ENCODE results near the gene USP53. TPM values are rescaled to one million over a fixed set of nuclear protein-coding genes. Genes with fewer than 3 reads are reported as not detected.

Gene USP53
- total and polyA plus RNA-seq, 2 of the 13 experiments (the other 11 are each of a cell fraction or from before 2014, with no cell fraction given) = 5.3 to 8.1 TPM

DNA sequence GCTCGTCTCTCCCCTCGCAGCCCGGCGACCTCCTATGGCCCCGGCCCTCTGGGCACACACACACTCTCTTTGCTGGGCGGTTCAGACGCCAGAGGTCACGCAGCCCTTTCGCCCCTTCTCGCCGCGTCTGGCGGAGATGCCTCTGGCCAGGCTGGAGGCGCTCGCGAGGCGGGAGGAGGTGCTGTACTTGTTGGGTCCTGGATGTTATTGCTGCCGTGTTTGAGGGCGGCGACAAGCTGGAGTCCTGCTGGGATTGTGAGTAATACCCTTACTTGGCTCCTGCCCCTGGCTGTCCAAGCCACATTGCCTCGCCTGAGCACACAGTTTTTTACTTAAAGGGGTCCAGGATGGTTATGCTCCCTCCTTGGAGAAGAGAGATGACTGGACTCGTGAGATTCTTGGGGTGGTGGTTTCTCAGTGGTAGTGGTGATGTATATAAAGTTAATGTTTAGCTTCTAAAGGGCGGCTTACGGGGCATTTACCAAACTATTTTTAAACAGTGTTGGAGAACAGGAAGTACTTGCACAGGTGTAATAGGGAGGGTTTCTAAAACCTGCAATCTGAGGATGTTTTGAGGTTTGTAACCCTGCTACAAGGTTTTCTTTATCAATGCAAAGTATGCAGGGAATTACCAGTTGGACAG, 572 bp downstream of the USP53 start (continued):
- no peak for TF ChIP-seq TOE1 (CRISPR knock-in tag; IDR thresholded peaks at IDR 0.05)
- TF ChIP-seq, protein P1, sequence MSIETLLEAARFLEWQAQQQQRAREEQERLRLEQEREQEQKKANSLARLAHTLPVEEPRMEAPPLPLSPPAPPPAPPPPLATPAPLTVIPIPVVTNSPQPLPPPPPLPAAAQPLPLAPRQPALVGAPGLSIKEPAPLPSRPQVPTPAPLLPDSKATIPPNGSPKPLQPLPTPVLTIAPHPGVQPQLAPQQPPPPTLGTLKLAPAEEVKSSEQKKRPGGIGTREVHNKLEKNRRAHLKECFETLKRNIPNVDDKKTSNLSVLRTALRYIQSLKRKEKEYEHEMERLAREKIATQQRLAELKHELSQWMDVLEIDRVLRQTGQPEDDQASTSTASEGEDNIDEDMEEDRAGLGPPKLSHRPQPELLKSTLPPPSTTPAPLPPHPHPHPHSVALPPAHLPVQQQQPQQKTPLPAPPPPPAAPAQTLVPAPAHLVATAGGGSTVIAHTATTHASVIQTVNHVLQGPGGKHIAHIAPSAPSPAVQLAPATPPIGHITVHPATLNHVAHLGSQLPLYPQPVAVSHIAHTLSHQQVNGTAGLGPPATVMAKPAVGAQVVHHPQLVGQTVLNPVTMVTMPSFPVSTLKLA (IDR thresholded peaks at IDR 0.05) = no peak
- TF ChIP-seq HDAC1 (CRISPR knock-in tag; IDR thresholded peaks at IDR 0.05) = peak; percentile 78
- TF ChIP-seq ZNF740 (CRISPR knock-in tag; IDR thresholded peaks at IDR 0.05) = 0 out of 2 replicates have a peak, but pooled peaks have one; percentile 9
- TF ChIP-seq ZNF20 (CRISPR knock-in tag; IDR thresholded peaks at IDR 0.05) = no peak
- TF ChIP-seq, protein P2, sequence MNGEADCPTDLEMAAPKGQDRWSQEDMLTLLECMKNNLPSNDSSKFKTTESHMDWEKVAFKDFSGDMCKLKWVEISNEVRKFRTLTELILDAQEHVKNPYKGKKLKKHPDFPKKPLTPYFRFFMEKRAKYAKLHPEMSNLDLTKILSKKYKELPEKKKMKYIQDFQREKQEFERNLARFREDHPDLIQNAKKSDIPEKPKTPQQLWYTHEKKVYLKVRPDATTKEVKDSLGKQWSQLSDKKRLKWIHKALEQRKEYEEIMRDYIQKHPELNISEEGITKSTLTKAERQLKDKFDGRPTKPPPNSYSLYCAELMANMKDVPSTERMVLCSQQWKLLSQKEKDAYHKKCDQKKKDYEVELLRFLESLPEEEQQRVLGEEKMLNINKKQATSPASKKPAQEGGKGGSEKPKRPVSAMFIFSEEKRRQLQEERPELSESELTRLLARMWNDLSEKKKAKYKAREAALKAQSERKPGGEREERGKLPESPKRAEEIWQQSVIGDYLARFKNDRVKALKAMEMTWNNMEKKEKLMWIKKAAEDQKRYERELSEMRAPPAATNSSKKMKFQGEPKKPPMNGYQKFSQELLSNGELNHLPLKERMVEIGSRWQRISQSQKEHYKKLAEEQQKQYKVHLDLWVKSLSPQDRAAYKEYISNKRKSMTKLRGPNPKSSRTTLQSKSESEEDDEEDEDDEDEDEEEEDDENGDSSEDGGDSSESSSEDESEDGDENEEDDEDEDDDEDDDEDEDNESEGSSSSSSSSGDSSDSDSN (CRISPR knock-in tag; IDR thresholded peaks at IDR 0.05) = peak; percentile 95
- no peak for TF ChIP-seq HMG20B (CRISPR knock-in tag; conservative IDR thresholded peaks at IDR 0.05)
- TF ChIP-seq HNRNPH1 (optimal IDR thresholded peaks at IDR 0.05; ENCODE audit: low read depth, low read length) = no peak
- TF ChIP-seq HNF4A (CRISPR knock-in tag; IDR thresholded peaks at IDR 0.05) = no peak
- 0 out of 2 replicates have a peak, but pooled peaks have one; percentile 66 for TF ChIP-seq BORCS8-MEF2B (CRISPR knock-in tag; IDR thresholded peaks at IDR 0.05)
- peak; percentile 22 for TF ChIP-seq ZNF614 (CRISPR knock-in tag; IDR thresholded peaks at IDR 0.05; ENCODE audit: borderline replicate concordance)
- TF ChIP-seq, protein P3, sequence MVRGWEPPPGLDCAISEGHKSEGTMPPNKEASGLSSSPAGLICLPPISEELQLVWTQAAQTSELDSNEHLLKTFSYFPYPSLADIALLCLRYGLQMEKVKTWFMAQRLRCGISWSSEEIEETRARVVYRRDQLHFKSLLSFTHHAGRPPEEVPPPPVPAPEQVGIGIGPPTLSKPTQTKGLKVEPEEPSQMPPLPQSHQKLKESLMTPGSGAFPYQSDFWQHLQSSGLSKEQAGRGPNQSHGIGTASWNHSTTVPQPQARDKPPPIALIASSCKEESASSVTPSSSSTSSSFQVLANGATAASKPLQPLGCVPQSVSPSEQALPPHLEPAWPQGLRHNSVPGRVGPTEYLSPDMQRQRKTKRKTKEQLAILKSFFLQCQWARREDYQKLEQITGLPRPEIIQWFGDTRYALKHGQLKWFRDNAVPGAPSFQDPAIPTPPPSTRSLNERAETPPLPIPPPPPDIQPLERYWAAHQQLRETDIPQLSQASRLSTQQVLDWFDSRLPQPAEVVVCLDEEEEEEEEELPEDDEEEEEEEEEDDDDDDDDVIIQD (CRISPR knock-in tag; IDR thresholded peaks at IDR 0.05; ENCODE audit: low read depth) = no peak
- peak; percentile 17; the same call in 1 of the 2 replicates for TF ChIP-seq RARA (CRISPR knock-in tag; IDR thresholded peaks at IDR 0.05)
- TF ChIP-seq ZNF800 (CRISPR knock-in tag; IDR thresholded peaks at IDR 0.05) = 0 out of 2 replicates have a peak, but pooled peaks have one; percentile 8
- TF ChIP-seq ZNF891 (CRISPR knock-in tag; IDR thresholded peaks at IDR 0.05) = no peak
- no peak for TF ChIP-seq ZMYM2 (CRISPR knock-in tag; IDR thresholded peaks at IDR 0.05)
- no peak for TF ChIP-seq ZNF850 (CRISPR knock-in tag; conservative IDR thresholded peaks at IDR 0.05)
- TF ChIP-seq MXD4 (CRISPR knock-in tag; IDR thresholded peaks at IDR 0.05) = 0 out of 2 replicates have a peak, but pooled peaks have one; percentile 23
- TF ChIP-seq, protein P4, sequence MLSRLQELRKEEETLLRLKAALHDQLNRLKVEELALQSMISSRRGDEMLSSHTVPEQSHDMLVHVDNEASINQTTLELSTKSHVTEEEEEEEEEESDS (CRISPR knock-in tag; IDR thresholded peaks at IDR 0.05; ENCODE audit: borderline replicate concordance) = no peak
- TF ChIP-seq JDP2 (CRISPR knock-in tag; IDR thresholded peaks at IDR 0.05; ENCODE audit: borderline replicate concordance) = no peak
- peak; percentile 80; the same call in 1 of the 2 replicates for TF ChIP-seq KAT7 (CRISPR knock-in tag; IDR thresholded peaks at IDR 0.05; ENCODE audit: borderline replicate concordance)
- TF ChIP-seq ZNF678 (CRISPR knock-in tag; IDR thresholded peaks at IDR 0.05) = no peak; the same call in 1 of the 2 replicates
- peak; percentile 34; the same call in 1 of the 2 replicates for TF ChIP-seq PHF21A (CRISPR knock-in tag; IDR thresholded peaks at IDR 0.05)
